ENCODE results near the gene FBXW8.

Gene FBXW8

GRCh38 chr12:117037289-117038022 lies 126.7 kb downstream of the FBXW8 start:
- DNase-seq (ENCODE audit: low read depth in 3 of 3): no peak

- no peak for DNase-seq (ENCODE audit: low read depth in 3 of 3)
Observed at GRCh38 chr12:117038023-117038680, 127.4 kb downstream of the FBXW8 start.

- no peak for DNase-seq (ENCODE audit: low read depth in 3 of 3)
Observed at GRCh38 chr12:117038919-117039318, 128.2 kb downstream of the FBXW8 start.

- no peak for DNase-seq (ENCODE audit: low read depth in 3 of 3)
Observed at GRCh38 chr12:117039891-117040309, 129.2 kb downstream of the FBXW8 start.

- DNase-seq (ENCODE audit: low read depth in 3 of 3): no peak
Observed at GRCh38 chr12:117040496-117040895, 129.7 kb downstream of the FBXW8 start.

- DNase-seq (ENCODE audit: low read depth in 3 of 3): no peak
Observed at GRCh38 chr12:117041798-117042170, 131.0 kb downstream of the FBXW8 start.

- no peak for DNase-seq (ENCODE audit: low read depth in 3 of 3)
Observed at GRCh38 chr12:117042171-117042842, 131.6 kb downstream of the FBXW8 start.

GRCh38 chr12:117042862-117043261 lies 132.1 kb downstream of the FBXW8 start:
- DNase-seq (ENCODE audit: low read depth in 3 of 3): no peak

GRCh38 chr12:117044311-117044710 lies 133.6 kb downstream of the FBXW8 start:
- DNase-seq (ENCODE audit: low read depth in 3 of 3): no peak

GRCh38 chr12:117044790-117045159 lies 134.0 kb downstream of the FBXW8 start:
- DNase-seq (ENCODE audit: low read depth in 3 of 3): no peak

- DNase-seq (ENCODE audit: low read depth in 3 of 3): no peak
Observed at GRCh38 chr12:117045160-117046010, 134.6 kb downstream of the FBXW8 start.

- no peak for DNase-seq (ENCODE audit: low read depth in 3 of 3)
Observed at GRCh38 chr12:117046011-117046369, 135.2 kb downstream of the FBXW8 start.

GRCh38 chr12:117046425-117046824 lies 135.7 kb downstream of the FBXW8 start:
- DNase-seq (ENCODE audit: low read depth in 3 of 3): no peak

- no peak for DNase-seq (ENCODE audit: low read depth in 3 of 3)
Observed at GRCh38 chr12:117046861-117047530, 136.2 kb downstream of the FBXW8 start.

- no peak for DNase-seq (ENCODE audit: low read depth in 3 of 3)
Observed at GRCh38 chr12:117047810-117048584, 137.2 kb downstream of the FBXW8 start.

- DNase-seq (ENCODE audit: low read depth in 3 of 3): no peak
Observed at GRCh38 chr12:117048585-117048904, 137.8 kb downstream of the FBXW8 start.

GRCh38 chr12:117049295-117049694 lies 138.5 kb downstream of the FBXW8 start:
- no peak for DNase-seq (ENCODE audit: low read depth in 3 of 3)

- DNase-seq (ENCODE audit: low read depth in 3 of 3): no peak
Observed at GRCh38 chr12:117050060-117050459, 139.3 kb downstream of the FBXW8 start.

GRCh38 chr12:117051380-117051779 lies 140.6 kb downstream of the FBXW8 start:
- no peak for DNase-seq (ENCODE audit: low read depth in 3 of 3)

- no peak for DNase-seq (ENCODE audit: low read depth in 3 of 3)
Observed at GRCh38 chr12:117052386-117053049, 141.8 kb downstream of the FBXW8 start.
